K562 (cell line): ENCODE results near the gene PCSK2. TPM values are rescaled to one million over a fixed set of nuclear protein-coding genes. Genes with fewer than 3 reads are reported as not detected.

Source experiments
- ATAC-seq: fragments of 200-7000 bp; cut with Tn5 transposase; 3 replicates; pipeline ENCODE4 v1.9.1; 2020; ENCODE audit warnings: moderate library complexity
- BruUV-seq: library from RNA; stranded (reverse); fragments of 400-500 nt; replicated peaks from 2 replicates; lab custom pipeline; 2021; lab: Mats Ljungman, UMichigan
- CTCF ChIA-PET: fragments of 300-600 bp; formaldehyde crosslinking; extraction: SDS; loops from one replicate; lab custom pipeline; 2021; ENCODE audit warnings: low intra/inter-chr PET ratio; lab: Yijun Ruan, JAX
- POLR2A ChIA-PET: fragments of 300-600, 350-650 bp; sonication (Branson Sonifier 250); formaldehyde crosslinking; extraction: SDS; loops from one replicate; lab custom pipeline; 2021; ENCODE audit warnings: antibody characterized with exemption, inconsistent platforms; lab: Yijun Ruan, JAX
- DNase-seq, 4 experiments: peaks; one replicate each; pipeline versions ENCODE4 v3.0.0 to v3.0.0-alpha.2; 2011 to 2018; ENCODE audit warnings: low spot score in 3 of 4, mixed read lengths in 3 of 4; ENCODE audit errors: extremely low read depth in 1 of 4
- FAIRE-seq: peaks from 2 replicates; lab custom pipeline; 2011; peaks lifted over from hg19 to GRCh38; lab: Jason Lieb, UNC
- H2AFZ ChIP-seq: 2 replicates; pipeline ENCODE4 v1.6.0; 2011; ENCODE audit warnings: low read depth, low read length, control low read depth, inconsistent platforms
- H3K27ac ChIP-seq: fragments of 200-600 bp; 3 replicates; pipeline ENCODE4 v1.8.0; 2011; ENCODE audit warnings: low read depth, mild to moderate bottlenecking, control low read depth, inconsistent platforms, low read length, moderate library complexity, mixed read lengths; ENCODE audit errors: extremely low read depth
- H3K27me3 ChIP-seq, 2 experiments: fragments of 300-600 bp in 1 of 2; 2 replicates in 1 of 2; 3 replicates in 1 of 2; pipeline versions ENCODE4 v1.6.0 to v1.8.0; 2011; ENCODE audit warnings: inconsistent platforms in 2 of 2, low read length in 2 of 2, mild to moderate bottlenecking in 1 of 2, mixed read lengths in 1 of 2, moderate library complexity in 1 of 2; ENCODE audit not compliant: control insufficient read depth in 2 of 2, insufficient read depth in 2 of 2
- H3K36me3 ChIP-seq: fragments of 300-600 bp; 3 replicates; pipeline ENCODE4 v1.8.0; 2011; ENCODE audit warnings: mild to moderate bottlenecking, low read length, inconsistent platforms; ENCODE audit not compliant: control insufficient read depth, insufficient read depth
- H3K4me1 ChIP-seq, 2 experiments: fragments of 200-600 bp in 1 of 2; replicated peaks in 1 of 2; 2 replicates in 1 of 2; 3 replicates in 1 of 2; pipeline versions ENCODE4 v1.5.1 to v1.8.0; 2011; ENCODE audit warnings: inconsistent platforms in 2 of 2, low read length in 2 of 2, mild to moderate bottlenecking in 1 of 2, mixed read lengths in 1 of 2, moderate library complexity in 1 of 2; ENCODE audit not compliant: control insufficient read depth in 2 of 2, insufficient read depth in 2 of 2
- H3K4me2 ChIP-seq: 2 replicates; pipeline ENCODE4 v1.6.1; 2011; ENCODE audit warnings: low read length, control low read depth, inconsistent platforms, mixed read lengths; ENCODE audit not compliant: insufficient read depth
- H3K4me3 ChIP-seq: fragments of 200-600 bp; sonication (generic), shearing (Covaris generic); 2 replicates; pipeline ENCODE4 v1.5.1; 2016; ENCODE audit warnings: control low read depth, inconsistent platforms
- H3K79me2 ChIP-seq: fragments of 200-600 bp; 3 replicates; pipeline ENCODE4 v1.8.0; 2011; ENCODE audit warnings: low read length, inconsistent platforms; ENCODE audit not compliant: control insufficient read depth, insufficient read depth
- H3K9ac ChIP-seq, 2 experiments: 2 replicates each; pipeline versions ENCODE4 v1.6.0 to v1.6.1; 2011; ENCODE audit warnings: low read depth in 2 of 2, low read length in 2 of 2, control low read depth in 1 of 2, inconsistent platforms in 1 of 2, mild to moderate bottlenecking in 1 of 2, mixed read lengths in 1 of 2; ENCODE audit not compliant: insufficient read depth in 1 of 2
- H3K9me1 ChIP-seq: one replicate; pipeline ENCODE4 v1.6.0; 2011; ENCODE audit warnings: inconsistent platforms, mild to moderate bottlenecking, low read length, moderate library complexity; ENCODE audit not compliant: control insufficient read depth, insufficient read depth
- H3K9me3 ChIP-seq: replicated peaks from 2 replicates; pipeline ENCODE4 v1.5.1; 2011; ENCODE audit warnings: low read depth, low read length, inconsistent platforms; ENCODE audit not compliant: control insufficient read depth, insufficient read depth
- H4K20me1 ChIP-seq: replicated peaks from 2 replicates; pipeline ENCODE4 v1.6.1; 2011; ENCODE audit warnings: low read length, inconsistent platforms, mixed read lengths; ENCODE audit not compliant: control insufficient read depth, insufficient read depth
- MAZ ChIP-seq, 2 experiments: fragments of 450-650 bp in 1 of 2; sonication (generic) in 1 of 2; formaldehyde crosslinking; IDR thresholded peaks in 1 of 2; conservative IDR thresholded peaks in 1 of 2; 2 replicates each; pipeline versions ENCODE4 v1.4.0 to v1.5.0; 2020; ENCODE audit warnings: mild to moderate bottlenecking in 1 of 2, missing genetic modification reagents in 1 of 2
- WGBS: fragments of 100-300 bp; shearing (Covaris generic); methylation state at CpG from one replicate; pipeline ENCODE4 v1.1.6; 2016; ENCODE audit warnings: low coverage, mixed read lengths; ENCODE audit not compliant: insufficient coverage; ENCODE audit errors: missing lambda C conversion rate; 5-methylcytosine and 5-hydroxymethylcytosine counted together
- in situ Hi-C: fragments of 300-500 bp; cut with MboI; formaldehyde crosslinking; loops from 4 replicates; pipeline ENCODE4 v1.15.0; 2018; ENCODE audit warnings: inconsistent platforms, mixed read lengths
- intact Hi-C: fragments of 100-400 bp; cut with micrococcal nuclease; formaldehyde crosslinking; loops from 2 replicates; pipeline ENCODE4 v1.14.2; 2022
- polyA plus RNA-seq, 8 experiments: library from polyadenylated mRNA; depleted of rRNA in 4 of 8; stranded (reverse) in 5 of 8; unstranded in 3 of 8; fragments of >200 nt; fragmentation: Nextera tagmentation in 2 of 8; fragmentation: Illumina TruSeq in 1 of 8; extraction: Ambion mirVana in 2 of 8; extraction: Trizol in 1 of 8; gene quantifications; 2 replicates each; pipeline versions ENCODE4 v1.2.1 to v1.2.3, GENCODE V29; 2011 to 2014; ENCODE audit warnings: inconsistent platforms in 1 of 8, missing spikeins in 1 of 8
- total RNA-seq, 7 experiments: library from RNA; depleted of rRNA in 6 of 7; stranded (reverse); fragments of >200 nt in 6 of 7; fragmentation: Illumina TruSeq in 2 of 7; extraction: Trizol in 2 of 7; gene quantifications; 2 replicates each; pipeline versions ENCODE4 v1.2.1 to v1.2.3, GENCODE V29; 2011 to 2021; ENCODE audit warnings: low replicate concordance in 1 of 7
- TF ChIP-seq, protein P1 (sequence below): fragments of 450-650 bp; IDR thresholded peaks from 2 replicates; pipeline ENCODE4 v1.6.1; 2016; ENCODE audit warnings: mild to moderate bottlenecking, moderate library complexity

Gene PCSK2
- total and polyA plus RNA-seq, 9 of the 15 experiments (the other 6 are each of a cell fraction or from before 2014, with no cell fraction given): 0.04 to 0.07 (median 0.05) TPM; not detected in 6

DNA sequence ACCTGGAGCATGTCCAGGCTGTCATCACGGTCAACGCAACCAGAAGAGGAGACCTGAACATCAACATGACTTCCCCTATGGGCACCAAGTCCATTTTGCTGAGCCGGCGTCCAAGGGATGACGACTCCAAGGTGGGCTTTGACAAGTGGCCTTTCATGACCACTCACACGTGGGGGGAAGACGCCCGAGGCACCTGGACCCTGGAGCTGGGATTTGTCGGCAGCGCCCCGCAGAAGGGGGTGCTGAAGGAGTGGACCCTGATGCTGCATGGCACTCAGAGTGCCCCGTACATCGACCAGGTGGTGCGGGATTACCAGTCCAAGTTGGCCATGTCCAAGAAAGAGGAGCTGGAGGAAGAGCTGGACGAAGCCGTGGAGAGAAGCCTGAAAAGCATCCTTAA is 254.8 kb downstream of the PCSK2 start:
- Histone ChIP-seq H2AFZ (no peak overlapping the region), H3K4me1 (no peaks in the 10 kb centered on the region), H3K27me3 (peaks cover 5 to 13% of the 10 kb centered on the region in 2 experiments; a peak in 4 of 5 replicates), H4K20me1 (no peaks in the 10 kb centered on the region), H3K9me1 (no peaks in the 10 kb centered on the region), H3K4me3 (no peak overlapping the region), H3K79me2 (no peaks in the 10 kb centered on the region), H3K9me3 (no peaks in the 10 kb centered on the region), H3K36me3 (no peaks in the 10 kb centered on the region), H3K27ac (no peak overlapping the region), H3K9ac (no peak overlapping the region), H3K4me2 (no peak overlapping the region)
- DNase-seq (no peak), ATAC-seq (no peak), FAIRE-seq (no peak)
- BruUV-seq: no TSS peak
- ChIA-PET CTCF (no interaction called here), POLR2A (interaction anchor here (1.2 kb wide), 1 partner anchor 13 kb away, joined by 4 read pairs; no protein-coding TSS in a partner anchor)
- whole genome bisulfite sequencing: 0% methylated on average over 7 of the region's 16 CpGs
- intact Hi-C loops (no loop called here), in situ Hi-C loops (no loop called here)
- TF ChIP-seq, protein P1, sequence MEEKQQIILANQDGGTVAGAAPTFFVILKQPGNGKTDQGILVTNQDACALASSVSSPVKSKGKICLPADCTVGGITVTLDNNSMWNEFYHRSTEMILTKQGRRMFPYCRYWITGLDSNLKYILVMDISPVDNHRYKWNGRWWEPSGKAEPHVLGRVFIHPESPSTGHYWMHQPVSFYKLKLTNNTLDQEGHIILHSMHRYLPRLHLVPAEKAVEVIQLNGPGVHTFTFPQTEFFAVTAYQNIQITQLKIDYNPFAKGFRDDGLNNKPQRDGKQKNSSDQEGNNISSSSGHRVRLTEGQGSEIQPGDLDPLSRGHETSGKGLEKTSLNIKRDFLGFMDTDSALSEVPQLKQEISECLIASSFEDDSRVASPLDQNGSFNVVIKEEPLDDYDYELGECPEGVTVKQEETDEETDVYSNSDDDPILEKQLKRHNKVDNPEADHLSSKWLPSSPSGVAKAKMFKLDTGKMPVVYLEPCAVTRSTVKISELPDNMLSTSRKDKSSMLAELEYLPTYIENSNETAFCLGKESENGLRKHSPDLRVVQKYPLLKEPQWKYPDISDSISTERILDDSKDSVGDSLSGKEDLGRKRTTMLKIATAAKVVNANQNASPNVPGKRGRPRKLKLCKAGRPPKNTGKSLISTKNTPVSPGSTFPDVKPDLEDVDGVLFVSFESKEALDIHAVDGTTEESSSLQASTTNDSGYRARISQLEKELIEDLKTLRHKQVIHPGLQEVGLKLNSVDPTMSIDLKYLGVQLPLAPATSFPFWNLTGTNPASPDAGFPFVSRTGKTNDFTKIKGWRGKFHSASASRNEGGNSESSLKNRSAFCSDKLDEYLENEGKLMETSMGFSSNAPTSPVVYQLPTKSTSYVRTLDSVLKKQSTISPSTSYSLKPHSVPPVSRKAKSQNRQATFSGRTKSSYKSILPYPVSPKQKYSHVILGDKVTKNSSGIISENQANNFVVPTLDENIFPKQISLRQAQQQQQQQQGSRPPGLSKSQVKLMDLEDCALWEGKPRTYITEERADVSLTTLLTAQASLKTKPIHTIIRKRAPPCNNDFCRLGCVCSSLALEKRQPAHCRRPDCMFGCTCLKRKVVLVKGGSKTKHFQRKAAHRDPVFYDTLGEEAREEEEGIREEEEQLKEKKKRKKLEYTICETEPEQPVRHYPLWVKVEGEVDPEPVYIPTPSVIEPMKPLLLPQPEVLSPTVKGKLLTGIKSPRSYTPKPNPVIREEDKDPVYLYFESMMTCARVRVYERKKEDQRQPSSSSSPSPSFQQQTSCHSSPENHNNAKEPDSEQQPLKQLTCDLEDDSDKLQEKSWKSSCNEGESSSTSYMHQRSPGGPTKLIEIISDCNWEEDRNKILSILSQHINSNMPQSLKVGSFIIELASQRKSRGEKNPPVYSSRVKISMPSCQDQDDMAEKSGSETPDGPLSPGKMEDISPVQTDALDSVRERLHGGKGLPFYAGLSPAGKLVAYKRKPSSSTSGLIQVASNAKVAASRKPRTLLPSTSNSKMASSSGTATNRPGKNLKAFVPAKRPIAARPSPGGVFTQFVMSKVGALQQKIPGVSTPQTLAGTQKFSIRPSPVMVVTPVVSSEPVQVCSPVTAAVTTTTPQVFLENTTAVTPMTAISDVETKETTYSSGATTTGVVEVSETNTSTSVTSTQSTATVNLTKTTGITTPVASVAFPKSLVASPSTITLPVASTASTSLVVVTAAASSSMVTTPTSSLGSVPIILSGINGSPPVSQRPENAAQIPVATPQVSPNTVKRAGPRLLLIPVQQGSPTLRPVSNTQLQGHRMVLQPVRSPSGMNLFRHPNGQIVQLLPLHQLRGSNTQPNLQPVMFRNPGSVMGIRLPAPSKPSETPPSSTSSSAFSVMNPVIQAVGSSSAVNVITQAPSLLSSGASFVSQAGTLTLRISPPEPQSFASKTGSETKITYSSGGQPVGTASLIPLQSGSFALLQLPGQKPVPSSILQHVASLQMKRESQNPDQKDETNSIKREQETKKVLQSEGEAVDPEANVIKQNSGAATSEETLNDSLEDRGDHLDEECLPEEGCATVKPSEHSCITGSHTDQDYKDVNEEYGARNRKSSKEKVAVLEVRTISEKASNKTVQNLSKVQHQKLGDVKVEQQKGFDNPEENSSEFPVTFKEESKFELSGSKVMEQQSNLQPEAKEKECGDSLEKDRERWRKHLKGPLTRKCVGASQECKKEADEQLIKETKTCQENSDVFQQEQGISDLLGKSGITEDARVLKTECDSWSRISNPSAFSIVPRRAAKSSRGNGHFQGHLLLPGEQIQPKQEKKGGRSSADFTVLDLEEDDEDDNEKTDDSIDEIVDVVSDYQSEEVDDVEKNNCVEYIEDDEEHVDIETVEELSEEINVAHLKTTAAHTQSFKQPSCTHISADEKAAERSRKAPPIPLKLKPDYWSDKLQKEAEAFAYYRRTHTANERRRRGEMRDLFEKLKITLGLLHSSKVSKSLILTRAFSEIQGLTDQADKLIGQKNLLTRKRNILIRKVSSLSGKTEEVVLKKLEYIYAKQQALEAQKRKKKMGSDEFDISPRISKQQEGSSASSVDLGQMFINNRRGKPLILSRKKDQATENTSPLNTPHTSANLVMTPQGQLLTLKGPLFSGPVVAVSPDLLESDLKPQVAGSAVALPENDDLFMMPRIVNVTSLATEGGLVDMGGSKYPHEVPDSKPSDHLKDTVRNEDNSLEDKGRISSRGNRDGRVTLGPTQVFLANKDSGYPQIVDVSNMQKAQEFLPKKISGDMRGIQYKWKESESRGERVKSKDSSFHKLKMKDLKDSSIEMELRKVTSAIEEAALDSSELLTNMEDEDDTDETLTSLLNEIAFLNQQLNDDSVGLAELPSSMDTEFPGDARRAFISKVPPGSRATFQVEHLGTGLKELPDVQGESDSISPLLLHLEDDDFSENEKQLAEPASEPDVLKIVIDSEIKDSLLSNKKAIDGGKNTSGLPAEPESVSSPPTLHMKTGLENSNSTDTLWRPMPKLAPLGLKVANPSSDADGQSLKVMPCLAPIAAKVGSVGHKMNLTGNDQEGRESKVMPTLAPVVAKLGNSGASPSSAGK: no peak
- no peak for TF ChIP-seq MAZ (CRISPR knock-in tag; conservative IDR thresholded peaks at IDR 0.05 in 1 of 2, IDR thresholded peaks at IDR 0.05 in 1 of 2)
